WTC11 (cell line): ENCODE results near the gene QRFP. TPM values are rescaled to one million over a fixed set of nuclear protein-coding genes. Genes with fewer than 3 reads are reported as not detected.
A peak's percentile ranks its signal among the peaks of the same experiment; 100 is the strongest.

Source experiments
- ATAC-seq: fragments of 200-7000 bp; cut with Tn5 transposase; 2 replicates; pipeline ENCODE4 v1.10.0; 2021; ENCODE audit warnings: mild to moderate bottlenecking, moderate library complexity
- CTCF ChIA-PET: fragments of 300-600 bp; sonication (Branson Sonifier 250); formaldehyde crosslinking; loops from one replicate; lab custom pipeline; 2021; ENCODE audit warnings: antibody characterized with exemption; lab: Charles Lee
- POLR2A ChIA-PET: fragments of 350-600 bp; sonication (Branson Sonifier 250); formaldehyde crosslinking; loops from one replicate; lab custom pipeline; 2021; ENCODE audit warnings: antibody characterized with exemption; lab: Charles Lee
- DNase-seq: peaks from one replicate; pipeline ENCODE4 v3.0.0; 2021; ENCODE audit warnings: low spot score
- H3K27ac Mint-ChIP-seq: 2 replicates; pipeline ENCODE4 v1.8.0; 2021; ENCODE audit warnings: mixed read lengths
- H3K27me3 Mint-ChIP-seq: 2 replicates; pipeline ENCODE4 v1.8.0; 2021; ENCODE audit warnings: low read depth, mild to moderate bottlenecking, moderate library complexity, mixed read lengths
- H3K36me3 Mint-ChIP-seq: 2 replicates; pipeline ENCODE4 v1.8.0; 2021; ENCODE audit warnings: mixed read lengths
- H3K4me1 Mint-ChIP-seq: 2 replicates; pipeline ENCODE4 v1.8.0; 2022; ENCODE audit warnings: mixed read lengths
- H3K4me3 Mint-ChIP-seq: 2 replicates; pipeline ENCODE4 v1.8.0; 2021; ENCODE audit warnings: mild to moderate bottlenecking, moderate library complexity, mixed read lengths
- H3K9me3 Mint-ChIP-seq: 2 replicates; pipeline ENCODE4 v1.8.0; 2021; ENCODE audit warnings: mixed read lengths
- FOXP1 ChIP-seq: sonication (generic); formaldehyde crosslinking; IDR thresholded peaks from 2 replicates; pipeline ENCODE4 v1.8.0; 2022; ENCODE audit warnings: missing genetic modification reagents, mild to moderate bottlenecking, moderate library complexity, borderline replicate concordance
- GRHL2 ChIP-seq: fragments of 250-450 bp; sonication (Bioruptor Pico); IDR thresholded peaks from 2 replicates; pipeline ENCODE4 v1.8.0; 2022; ENCODE audit warnings: mild to moderate bottlenecking, moderate library complexity; ENCODE audit not compliant: insufficient replicate concordance, severe bottlenecking
- NFYB ChIP-seq: sonication (generic); formaldehyde crosslinking; conservative IDR thresholded peaks from 2 replicates; pipeline ENCODE4 v1.8.0; 2022; ENCODE audit warnings: low read depth, missing genetic modification reagents
- OVOL2 ChIP-seq: fragments of 250-450 bp; sonication (Bioruptor Pico); IDR thresholded peaks from 2 replicates; pipeline ENCODE4 v1.9.0; 2021; ENCODE audit warnings: mild to moderate bottlenecking, borderline replicate concordance
- SP1 ChIP-seq: sonication (generic); formaldehyde crosslinking; conservative IDR thresholded peaks from 2 replicates; pipeline ENCODE4 v1.8.1; 2022; ENCODE audit warnings: missing genetic modification reagents
- TEAD4 ChIP-seq: sonication (generic); formaldehyde crosslinking; IDR thresholded peaks from 2 replicates; pipeline ENCODE4 v1.8.0; 2022; ENCODE audit warnings: mild to moderate bottlenecking, missing genetic modification reagents
- ZNF416 ChIP-seq: fragments of 250-450 bp; sonication (Bioruptor Pico); IDR thresholded peaks from 2 replicates; pipeline ENCODE4 v1.9.0; 2021; ENCODE audit warnings: mild to moderate bottlenecking, inconsistent platforms
- total RNA-seq: library from RNA; stranded (reverse); gene quantifications from 3 replicates; pipeline ENCODE4 v1.2.3, GENCODE V29; 2021
- TF ChIP-seq, protein P1 (sequence below): fragments of 250-450 bp; sonication (Bioruptor Pico); IDR thresholded peaks from 2 replicates; pipeline ENCODE4 v1.9.0; 2021; ENCODE audit warnings: mild to moderate bottlenecking, borderline replicate concordance
- TF ChIP-seq, protein P2 (sequence below): fragments of 250-450 bp; sonication (Bioruptor Pico); IDR thresholded peaks from 2 replicates; pipeline ENCODE4 v1.9.0; 2021; ENCODE audit warnings: moderate library complexity, mild to moderate bottlenecking, inconsistent platforms, borderline replicate concordance
- TF ChIP-seq, protein P3 (sequence below): fragments of 250-450 bp; sonication (Bioruptor Pico); conservative IDR thresholded peaks from 2 replicates; pipeline ENCODE4 v1.9.0; 2021; ENCODE audit warnings: mild to moderate bottlenecking
- TF ChIP-seq, protein P4 (sequence below): sonication (generic); formaldehyde crosslinking; IDR thresholded peaks from 2 replicates; pipeline ENCODE4 v1.8.1; 2022; ENCODE audit warnings: low read depth, mild to moderate bottlenecking, moderate library complexity, missing genetic modification reagents, borderline replicate concordance
- TF ChIP-seq, protein P5 (sequence below): sonication (generic); formaldehyde crosslinking; IDR thresholded peaks from 2 replicates; pipeline ENCODE4 v1.8.1; 2022; ENCODE audit warnings: low read depth, missing genetic modification reagents, borderline replicate concordance

The QRFP gene
- total RNA-seq, 1 experiment from 2014 or later, result not detected

DNA sequence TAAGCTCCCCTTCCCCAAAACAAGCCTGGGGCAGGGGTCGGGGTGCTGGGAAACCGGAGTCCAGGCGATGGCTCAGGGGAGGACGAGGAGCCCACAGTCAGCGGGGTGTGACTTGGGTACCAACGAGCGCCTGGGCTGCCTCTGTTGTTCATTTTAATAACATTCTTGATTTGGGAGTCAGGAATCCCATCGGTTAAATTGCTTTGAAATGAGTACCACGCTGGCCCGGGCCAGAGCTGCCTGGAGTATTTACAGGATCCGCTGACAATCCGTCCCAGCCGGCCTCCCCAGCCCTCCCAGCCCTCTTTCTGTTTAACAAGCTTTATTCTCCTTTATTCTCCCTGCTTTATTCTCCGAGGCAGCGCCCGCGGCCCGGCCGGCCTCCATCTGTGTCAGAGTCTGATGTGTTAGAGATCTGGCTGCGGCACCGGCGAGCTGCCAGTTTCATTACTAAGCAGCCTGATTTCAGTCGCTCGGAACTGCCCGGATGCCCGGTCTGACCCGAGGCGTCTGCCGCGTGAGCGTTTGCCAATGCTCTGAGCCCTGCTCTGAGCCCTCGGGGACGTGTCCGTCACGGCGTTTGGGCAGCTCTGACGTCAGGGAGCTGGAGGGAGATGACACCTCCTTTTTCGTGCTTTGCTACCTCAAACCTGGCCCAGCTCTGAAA, 16.5 kb upstream of the QRFP start (continued):
- TF ChIP-seq, protein P1, sequence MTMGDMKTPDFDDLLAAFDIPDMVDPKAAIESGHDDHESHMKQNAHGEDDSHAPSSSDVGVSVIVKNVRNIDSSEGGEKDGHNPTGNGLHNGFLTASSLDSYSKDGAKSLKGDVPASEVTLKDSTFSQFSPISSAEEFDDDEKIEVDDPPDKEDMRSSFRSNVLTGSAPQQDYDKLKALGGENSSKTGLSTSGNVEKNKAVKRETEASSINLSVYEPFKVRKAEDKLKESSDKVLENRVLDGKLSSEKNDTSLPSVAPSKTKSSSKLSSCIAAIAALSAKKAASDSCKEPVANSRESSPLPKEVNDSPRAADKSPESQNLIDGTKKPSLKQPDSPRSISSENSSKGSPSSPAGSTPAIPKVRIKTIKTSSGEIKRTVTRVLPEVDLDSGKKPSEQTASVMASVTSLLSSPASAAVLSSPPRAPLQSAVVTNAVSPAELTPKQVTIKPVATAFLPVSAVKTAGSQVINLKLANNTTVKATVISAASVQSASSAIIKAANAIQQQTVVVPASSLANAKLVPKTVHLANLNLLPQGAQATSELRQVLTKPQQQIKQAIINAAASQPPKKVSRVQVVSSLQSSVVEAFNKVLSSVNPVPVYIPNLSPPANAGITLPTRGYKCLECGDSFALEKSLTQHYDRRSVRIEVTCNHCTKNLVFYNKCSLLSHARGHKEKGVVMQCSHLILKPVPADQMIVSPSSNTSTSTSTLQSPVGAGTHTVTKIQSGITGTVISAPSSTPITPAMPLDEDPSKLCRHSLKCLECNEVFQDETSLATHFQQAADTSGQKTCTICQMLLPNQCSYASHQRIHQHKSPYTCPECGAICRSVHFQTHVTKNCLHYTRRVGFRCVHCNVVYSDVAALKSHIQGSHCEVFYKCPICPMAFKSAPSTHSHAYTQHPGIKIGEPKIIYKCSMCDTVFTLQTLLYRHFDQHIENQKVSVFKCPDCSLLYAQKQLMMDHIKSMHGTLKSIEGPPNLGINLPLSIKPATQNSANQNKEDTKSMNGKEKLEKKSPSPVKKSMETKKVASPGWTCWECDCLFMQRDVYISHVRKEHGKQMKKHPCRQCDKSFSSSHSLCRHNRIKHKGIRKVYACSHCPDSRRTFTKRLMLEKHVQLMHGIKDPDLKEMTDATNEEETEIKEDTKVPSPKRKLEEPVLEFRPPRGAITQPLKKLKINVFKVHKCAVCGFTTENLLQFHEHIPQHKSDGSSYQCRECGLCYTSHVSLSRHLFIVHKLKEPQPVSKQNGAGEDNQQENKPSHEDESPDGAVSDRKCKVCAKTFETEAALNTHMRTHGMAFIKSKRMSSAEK (CRISPR knock-in tag), result no peak
- TF ChIP-seq TEAD4 (CRISPR knock-in tag) (no peak), GRHL2 (no peak), OVOL2 (CRISPR knock-in tag) (no peak), NFYB (CRISPR knock-in tag) (no peak), SP1 (no peak), ZNF416 (CRISPR knock-in tag) (no peak), FOXP1 (no peak)
- TF ChIP-seq, protein P2, sequence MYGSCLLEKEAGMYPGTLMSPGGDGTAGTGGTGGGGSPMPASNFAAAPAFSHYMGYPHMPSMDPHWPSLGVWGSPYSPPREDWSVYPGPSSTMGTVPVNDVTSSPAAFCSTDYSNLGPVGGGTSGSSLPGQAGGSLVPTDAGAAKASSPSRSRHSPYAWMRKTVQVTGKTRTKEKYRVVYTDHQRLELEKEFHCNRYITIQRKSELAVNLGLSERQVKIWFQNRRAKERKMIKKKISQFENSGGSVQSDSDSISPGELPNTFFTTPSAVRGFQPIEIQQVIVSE, result no peak
- TF ChIP-seq, protein P3, sequence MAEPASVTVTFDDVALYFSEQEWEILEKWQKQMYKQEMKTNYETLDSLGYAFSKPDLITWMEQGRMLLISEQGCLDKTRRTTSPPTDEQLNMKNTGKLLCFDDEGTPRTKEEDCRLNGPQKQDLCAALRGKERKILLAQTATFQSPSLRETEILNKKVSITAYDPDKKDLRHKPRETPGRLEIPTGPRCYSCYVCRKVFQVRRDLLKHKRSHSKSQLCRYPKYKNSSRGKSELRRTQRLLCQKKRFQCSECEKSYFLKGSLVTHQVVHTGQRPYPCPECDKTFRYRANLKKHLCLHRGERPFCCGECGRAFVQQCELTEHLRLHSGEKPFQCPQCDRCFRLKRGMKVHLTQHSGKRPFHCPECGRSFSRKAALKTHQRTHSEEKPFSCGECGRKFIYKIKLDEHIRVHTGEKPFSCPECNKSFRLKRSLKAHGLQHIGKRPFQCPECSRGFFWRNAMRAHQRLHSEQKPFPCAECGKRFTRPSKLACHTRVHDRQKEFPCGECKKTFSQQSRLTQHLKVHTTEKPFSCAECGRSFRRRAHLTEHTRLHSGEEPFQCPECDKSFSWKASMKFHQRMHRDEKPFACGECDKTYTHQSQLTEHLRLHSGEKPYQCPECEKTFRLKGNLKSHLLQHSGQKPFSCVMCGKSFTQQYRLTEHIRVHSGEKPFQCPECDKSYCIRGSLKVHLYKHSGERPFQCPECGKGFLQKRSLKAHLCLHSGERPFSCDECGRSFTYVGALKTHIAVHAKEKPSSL (CRISPR knock-in tag), result no peak

DNA sequence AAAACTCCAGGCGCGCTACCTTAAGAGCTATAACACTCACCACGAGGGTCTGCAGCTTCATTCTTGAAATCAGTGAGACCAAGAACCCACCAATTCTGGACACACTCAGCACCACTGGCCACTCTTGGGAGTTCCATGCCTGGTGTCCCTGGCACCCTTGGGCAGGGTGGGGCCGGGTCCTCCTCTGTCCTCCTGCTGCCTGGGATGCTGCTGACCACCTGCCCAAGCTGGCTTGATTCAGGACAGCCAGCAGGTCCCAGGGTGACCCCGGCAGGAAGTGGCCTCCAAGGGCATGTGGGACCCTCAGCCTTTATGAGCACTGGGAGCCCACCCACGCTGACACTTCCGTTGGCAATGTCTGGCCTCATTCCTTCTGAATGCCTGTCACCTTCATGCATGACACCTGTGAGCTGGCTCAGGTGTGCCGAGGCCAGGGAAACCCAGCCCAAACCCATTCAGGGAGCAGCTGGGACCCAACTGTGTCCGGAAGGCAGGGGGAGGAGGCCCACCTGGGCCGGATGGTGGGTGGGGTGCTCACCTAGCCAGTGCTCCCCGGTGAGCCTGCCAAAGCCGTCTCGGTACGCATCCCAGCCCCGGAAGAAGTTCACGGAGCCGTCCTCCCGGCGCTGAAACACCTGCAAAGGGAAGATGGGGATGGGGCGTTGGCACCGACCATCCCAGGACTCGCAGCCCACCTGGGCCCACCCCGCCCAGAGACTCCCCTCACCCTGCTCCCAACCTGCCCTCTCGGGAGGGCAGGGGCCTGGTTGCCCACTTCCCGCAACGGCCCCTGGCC, 14.8 kb upstream of the QRFP start:
- H3K27me3 Mint-ChIP-seq, result no peaks in the 10 kb centered on the region
- no peaks in the 10 kb centered on the region for H3K9me3 Mint-ChIP-seq
- H3K4me1 Mint-ChIP-seq, result peaks cover 9% of the 10 kb centered on the region
- 0 out of 2 replicates have a peak overlapping the region, but pooled peaks have one; percentile 83 for H3K27ac Mint-ChIP-seq
- TF ChIP-seq, protein P4, sequence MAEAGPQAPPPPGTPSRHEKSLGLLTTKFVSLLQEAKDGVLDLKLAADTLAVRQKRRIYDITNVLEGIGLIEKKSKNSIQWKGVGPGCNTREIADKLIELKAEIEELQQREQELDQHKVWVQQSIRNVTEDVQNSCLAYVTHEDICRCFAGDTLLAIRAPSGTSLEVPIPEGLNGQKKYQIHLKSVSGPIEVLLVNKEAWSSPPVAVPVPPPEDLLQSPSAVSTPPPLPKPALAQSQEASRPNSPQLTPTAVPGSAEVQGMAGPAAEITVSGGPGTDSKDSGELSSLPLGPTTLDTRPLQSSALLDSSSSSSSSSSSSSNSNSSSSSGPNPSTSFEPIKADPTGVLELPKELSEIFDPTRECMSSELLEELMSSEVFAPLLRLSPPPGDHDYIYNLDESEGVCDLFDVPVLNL (CRISPR knock-in tag), result no peak
- TF ChIP-seq, protein P5, sequence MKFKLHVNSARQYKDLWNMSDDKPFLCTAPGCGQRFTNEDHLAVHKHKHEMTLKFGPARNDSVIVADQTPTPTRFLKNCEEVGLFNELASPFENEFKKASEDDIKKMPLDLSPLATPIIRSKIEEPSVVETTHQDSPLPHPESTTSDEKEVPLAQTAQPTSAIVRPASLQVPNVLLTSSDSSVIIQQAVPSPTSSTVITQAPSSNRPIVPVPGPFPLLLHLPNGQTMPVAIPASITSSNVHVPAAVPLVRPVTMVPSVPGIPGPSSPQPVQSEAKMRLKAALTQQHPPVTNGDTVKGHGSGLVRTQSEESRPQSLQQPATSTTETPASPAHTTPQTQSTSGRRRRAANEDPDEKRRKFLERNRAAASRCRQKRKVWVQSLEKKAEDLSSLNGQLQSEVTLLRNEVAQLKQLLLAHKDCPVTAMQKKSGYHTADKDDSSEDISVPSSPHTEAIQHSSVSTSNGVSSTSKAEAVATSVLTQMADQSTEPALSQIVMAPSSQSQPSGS, result no peak
- H3K4me3 Mint-ChIP-seq, result no peak overlapping the region
- POLR2A ChIA-PET, result interaction anchor here (0.7 kb wide), 1 partner anchor 14 kb away, joined by 3 read pairs; no protein-coding TSS in a partner anchor
- no peak for DNase-seq
- H3K36me3 Mint-ChIP-seq, result no peaks in the 10 kb centered on the region
- CTCF ChIA-PET, result interaction anchor here (1.1 to 1.5 kb wide), 3 partner anchors 18 to 29 kb away, joined by 3 to 5 read pairs (median 3); no protein-coding TSS in a partner anchor
- no peak for ATAC-seq
